NCI-H2171 treated with DMSO at 0.1 percent for 48 hours (cell line): ENCODE measurements around the gene PRUNE2.

Experiments used
- DNase-seq: peaks from one replicate; lab custom pipeline; 2025; lab: John Stamatoyannopoulos, UW

The PRUNE2 gene

DNA sequence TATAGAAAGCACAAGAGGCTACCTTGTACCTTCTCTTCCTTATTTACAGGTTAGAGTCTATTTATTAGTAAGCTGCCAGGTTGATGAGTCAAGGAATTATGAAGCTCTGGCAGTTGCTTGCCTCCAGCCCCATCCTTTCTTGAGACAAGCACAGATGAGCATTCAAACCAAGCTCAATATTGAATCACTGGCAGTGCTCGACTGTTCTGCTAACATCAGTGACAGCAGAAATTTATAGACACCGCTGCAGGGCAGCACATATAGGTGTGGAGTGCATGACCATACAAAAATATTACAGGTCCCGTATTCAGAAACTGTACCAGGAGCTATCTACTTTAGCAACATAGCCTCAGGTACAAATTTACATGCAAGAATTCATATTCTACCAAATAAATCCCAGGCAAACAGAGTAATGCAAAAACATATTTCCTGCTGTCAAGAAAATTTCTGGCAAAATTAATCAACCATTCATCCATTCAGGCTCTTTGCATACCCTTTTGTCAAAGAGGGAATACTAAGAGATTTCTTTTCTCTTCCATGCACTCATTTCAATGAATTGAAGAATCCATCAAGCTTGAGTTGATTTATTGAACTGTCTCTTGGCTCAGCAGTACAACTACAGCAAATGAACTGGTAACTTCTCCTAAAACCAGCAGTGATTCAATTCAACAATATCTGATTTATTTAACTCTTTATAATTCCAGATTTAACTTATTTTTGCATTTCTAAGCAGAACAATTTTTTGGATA lies 168.6 kb downstream of the PRUNE2 start:
- no peak for DNase-seq

DNA sequence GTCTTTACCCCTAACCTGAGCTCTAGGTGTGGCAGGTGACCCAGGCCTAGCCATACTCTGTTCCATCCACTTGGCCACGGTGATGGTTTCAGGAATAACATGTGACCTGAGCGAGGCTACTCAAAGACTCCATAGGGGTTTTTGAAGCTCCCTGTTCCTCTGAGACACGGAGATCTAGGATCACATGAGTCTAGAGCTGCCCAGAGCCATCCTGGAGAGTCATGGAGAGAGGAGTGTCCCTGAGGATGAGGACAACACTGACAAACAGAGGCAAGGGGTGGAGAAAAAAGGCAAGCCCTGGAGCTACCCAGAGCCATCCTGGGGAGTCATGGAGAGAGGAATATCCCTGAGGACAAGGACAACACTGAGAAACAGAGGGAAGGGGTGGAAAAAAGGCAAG lies 171.2 kb downstream of the PRUNE2 start:
- no peak for DNase-seq

DNA sequence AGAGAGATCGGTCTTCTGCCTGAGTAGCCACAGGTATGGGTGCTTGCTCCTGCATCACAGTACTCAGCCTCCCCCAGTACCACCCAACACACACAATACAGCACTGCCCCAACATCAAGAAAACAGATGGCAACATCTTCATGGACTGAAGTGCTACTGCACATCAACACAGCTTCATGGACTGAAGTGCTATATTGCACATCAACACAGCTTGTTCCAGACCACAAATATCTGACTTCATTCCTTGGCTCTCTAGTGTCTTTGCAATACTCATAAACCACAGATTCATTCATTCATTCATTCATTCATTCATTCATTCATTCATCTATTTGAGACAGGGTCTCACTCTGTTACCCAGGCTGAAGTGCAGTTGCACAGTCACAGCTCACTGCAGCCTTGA lies 172.8 kb downstream of the PRUNE2 start:
- no peak for DNase-seq

DNA sequence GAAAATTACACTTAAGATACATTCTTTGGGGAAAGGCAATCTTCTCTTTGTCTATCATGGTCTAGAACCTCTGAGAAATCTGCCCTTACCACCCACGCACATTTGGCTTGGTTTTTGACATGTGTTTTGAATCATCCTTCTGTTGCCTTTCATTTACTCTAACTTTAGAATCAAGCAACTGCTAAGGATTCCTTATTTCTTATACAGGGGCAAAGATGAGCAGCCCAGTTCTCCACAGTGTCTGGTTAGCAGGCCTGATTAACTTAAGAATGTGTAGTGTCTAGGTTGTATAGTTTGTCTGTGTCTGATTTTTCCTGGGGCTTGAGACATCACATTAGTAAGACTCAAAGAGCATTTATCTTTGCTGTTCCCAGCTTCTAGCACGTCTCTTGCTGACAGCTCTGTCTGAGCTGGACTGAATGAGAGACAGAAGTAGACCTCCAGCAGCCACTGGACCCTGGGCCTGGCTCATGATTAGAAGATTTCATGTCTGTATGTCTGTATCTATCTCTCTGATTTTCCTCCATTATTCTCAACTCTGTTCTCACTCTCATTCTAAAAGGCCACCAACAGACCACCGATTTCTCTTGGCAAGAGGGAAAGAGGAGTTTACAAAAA lies 173.5 kb downstream of the PRUNE2 start:
- no peak for DNase-seq

DNA sequence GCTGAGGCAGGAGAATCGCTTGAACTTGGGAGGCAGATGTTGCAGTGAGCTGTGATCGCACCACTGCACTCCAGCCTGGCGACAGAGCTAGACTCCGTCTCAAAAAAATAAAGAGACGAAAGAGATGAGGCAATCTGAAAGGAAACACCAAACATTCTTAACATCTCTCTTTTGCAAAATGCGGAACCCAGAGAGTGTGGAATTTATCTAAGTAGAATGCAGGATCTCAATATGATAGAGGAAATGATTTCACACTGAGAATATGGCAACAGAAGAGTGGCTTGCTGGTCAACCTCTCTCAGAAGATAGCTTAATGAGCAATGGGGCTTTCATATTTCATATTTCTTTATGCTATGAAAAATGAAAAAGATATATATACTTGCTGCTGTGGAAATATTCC lies 175.1 kb downstream of the PRUNE2 start:
- no peak for DNase-seq

GRCh38 chr9:76729980-76730737 lies 175.8 kb downstream of the PRUNE2 start:
- DNase-seq: no peak

DNA sequence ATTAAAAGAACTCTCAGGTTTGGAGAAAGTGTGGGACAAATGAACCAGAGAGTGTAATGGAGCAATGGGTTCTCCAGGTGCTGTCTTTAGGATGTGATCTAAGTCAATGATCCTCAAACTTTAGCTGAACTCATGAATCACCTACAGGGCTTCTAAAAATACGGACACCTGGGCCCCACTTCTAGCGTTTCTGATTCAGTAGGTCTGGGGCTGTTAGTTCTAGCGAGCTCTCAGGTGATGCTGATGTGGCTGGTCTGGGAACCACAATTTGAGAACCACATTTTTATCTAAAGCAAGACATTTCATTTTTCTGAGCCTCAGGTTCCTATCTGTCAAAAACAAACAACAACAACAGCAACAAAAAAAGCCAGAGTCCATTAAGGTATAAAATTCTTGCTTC lies 176.8 kb downstream of the PRUNE2 start:
- no peak for DNase-seq

GRCh38 chr9:76725885-76726284 lies 180.0 kb downstream of the PRUNE2 start:
- DNase-seq: no peak

- no peak for DNase-seq
Observed at GRCh38 chr9:76725011-76725546, 180.8 kb downstream of the PRUNE2 start.

DNA sequence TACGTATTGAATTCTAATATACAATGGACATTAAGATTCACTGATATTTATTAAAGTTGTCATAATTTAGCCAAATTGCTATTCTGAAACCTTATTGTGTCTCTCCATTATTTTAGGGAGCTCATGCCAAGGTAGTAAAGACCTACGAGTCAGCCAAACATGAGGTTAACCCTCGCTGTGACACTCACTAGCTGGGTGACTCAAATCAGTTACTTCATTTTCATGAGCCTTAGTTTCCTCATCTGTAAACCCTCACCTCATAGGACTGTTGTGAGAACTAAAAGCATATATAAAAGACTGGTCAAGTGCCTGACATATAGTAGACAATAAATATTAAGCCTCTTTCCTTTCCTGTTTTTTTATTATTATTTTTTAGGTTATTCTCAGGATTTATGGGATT lies 185.7 kb downstream of the PRUNE2 start:
- no peak for DNase-seq

GRCh38 chr9:76718166-76718565 lies 187.7 kb downstream of the PRUNE2 start:
- DNase-seq: no peak

DNA sequence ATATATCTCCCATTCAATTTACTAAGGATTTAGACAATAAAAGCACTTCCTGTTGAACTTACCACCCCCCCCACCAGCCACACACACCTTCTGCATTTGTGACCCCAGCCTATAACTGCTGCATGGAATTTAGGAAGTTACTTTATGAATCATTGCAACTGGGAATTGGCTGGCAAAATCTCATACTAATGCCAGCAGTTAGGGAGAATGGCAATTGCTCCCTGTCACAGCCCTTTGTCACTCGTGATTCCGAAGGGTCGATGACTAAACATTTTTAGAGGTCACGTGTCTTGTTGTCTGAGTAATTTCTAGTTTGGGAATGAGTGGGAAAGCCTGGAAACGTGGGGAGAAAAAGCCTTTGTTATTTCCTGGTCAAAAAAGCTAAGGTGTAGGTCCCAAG lies 188.3 kb downstream of the PRUNE2 start:
- no peak for DNase-seq

DNA sequence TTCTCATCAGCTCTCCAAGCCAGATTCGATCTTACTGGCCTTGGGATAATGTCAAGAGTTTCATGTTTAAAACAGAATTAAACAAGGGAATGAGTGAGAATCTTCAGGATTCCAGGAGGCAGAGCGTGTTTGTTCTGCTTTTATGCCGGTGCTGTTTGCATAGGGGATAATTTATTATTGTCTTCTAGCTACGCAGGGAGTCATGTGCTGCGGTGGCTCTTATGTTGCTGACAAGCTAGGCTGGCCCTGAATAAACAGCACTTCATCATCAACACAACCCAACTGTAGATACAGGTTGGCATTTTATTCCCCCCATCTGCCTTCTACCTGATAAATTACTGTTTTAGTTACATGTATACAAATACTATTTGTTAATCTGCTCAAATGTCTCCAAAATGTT lies 188.7 kb downstream of the PRUNE2 start:
- no peak for DNase-seq

GRCh38 chr9:76716085-76716672 lies 189.7 kb downstream of the PRUNE2 start:
- DNase-seq: no peak

- DNase-seq: no peak
Observed at GRCh38 chr9:76713381-76713780, 192.5 kb downstream of the PRUNE2 start.

DNA sequence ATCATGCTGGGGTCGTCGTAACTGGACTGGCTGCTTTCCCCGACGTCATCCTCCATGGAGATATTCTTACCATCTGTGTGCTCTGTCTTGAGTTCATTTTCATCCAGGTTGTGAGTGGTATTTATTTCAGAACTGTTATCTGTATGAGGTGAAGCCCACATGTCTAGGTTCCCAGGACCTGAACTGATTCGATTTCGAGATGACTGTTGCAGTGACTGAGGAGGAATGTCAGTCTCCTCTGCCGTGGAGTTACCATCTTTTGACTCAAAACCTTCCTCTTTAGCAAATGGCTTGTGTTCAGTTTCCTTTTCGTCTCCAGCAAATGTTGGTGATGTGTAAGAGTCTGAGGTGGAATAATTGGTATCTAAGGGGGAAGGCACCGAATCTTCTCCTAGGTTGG lies 196.9 kb downstream of the PRUNE2 start:
- DNase-seq: no peak

- no peak for DNase-seq
Observed at GRCh38 chr9:76707510-76707909, 198.4 kb downstream of the PRUNE2 start.

DNA sequence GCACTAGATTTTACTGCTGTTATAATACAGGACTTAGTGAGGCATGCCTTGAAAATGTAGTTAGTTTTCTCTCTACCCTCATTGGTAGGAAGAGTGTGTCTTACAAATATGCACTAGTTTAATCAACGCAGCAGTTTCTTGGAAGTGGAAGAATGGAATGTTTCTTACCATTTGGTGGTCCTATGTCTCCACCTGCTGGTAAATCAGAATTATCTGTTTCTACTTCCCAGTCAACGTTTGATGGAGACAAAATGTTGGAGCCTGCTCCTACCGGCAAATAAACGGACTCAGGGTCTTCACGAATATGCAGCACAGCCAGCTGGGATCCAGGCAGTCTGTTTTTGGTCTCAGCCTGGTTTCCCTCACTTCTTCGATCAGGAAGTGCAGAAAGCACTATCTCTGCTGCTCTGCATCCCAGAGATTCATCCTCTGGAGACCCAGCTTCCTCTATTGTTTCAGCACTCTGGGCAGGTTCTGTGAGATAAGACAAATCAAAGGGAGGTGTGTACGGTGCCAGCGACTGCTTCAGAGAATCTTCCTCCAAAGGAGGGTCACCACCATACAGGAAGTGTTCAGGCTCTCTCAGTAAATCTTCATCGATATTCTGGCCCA lies 201.2 kb downstream of the PRUNE2 start:
- peak; percentile 48 for DNase-seq

DNA sequence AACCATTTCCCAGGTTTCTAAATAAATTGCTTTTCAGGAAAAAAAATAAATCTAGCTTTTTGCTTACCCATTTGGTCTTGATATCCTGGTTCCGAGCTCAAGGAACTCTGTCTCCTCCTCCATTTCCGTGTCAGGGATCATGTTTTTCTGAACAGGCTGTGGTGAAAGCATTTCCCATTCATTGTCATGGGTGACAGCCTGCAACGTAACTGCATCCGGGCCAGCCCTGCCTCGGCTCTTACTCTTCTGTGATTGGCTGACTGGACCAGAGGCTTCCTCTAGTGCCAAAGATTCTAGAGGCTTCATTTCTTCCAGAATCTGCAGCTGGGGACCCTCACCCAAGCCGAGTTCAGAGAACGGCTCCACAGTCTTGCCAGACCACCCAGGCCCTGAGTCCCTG lies 202.6 kb downstream of the PRUNE2 start:
- no peak for DNase-seq

- no peak for DNase-seq
Observed at GRCh38 chr9:76701441-76702039, 204.4 kb downstream of the PRUNE2 start.

- no peak for DNase-seq
Observed at GRCh38 chr9:76700916-76701315, 205.0 kb downstream of the PRUNE2 start.

DNA sequence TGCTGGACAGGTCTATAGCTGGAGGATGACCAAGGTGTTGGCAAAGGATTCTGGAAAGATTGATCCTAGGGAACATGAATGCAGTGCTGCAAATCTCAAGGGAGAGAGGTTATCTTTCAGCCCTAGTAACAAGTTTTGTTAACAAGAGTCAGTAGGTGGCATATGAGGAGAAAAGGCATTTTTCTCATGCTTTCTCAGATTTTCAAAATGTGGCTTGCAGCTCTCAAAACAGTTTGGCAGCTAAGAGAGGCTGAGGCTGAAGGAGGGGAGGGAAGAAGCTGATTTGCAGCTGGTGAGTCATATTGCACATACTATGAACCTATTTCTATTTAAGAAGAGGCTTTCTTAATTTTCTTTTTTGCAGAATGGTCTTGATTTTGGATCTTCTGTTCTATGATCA lies 205.9 kb downstream of the PRUNE2 start:
- DNase-seq: no peak
